GM20431 (cell line): ENCODE results near the gene SRRM1.
"Not testable (repeated sequence)": the region's sequence is repeated elsewhere in the genome, so short reads cannot be mapped to it uniquely, and the experiment has no call there.

Source experiments
- in situ Hi-C: fragments of 300-500 bp; cut with MseI, MboI; formaldehyde crosslinking; loops from one replicate; pipeline ENCODE4 v1.15.0; 2020; ENCODE audit warnings: low sequenced_read_pairs; ENCODE audit not compliant: unreplicated experiment

Gene SRRM1

GRCh38 chr1:24708938-24709337 lies 65.8 kb downstream of the SRRM1 start:
- in situ Hi-C loops, result no loop called here

GRCh38 chr1:24709791-24710441 lies 66.8 kb downstream of the SRRM1 start:
- in situ Hi-C loops, result no loop called here

DNA sequence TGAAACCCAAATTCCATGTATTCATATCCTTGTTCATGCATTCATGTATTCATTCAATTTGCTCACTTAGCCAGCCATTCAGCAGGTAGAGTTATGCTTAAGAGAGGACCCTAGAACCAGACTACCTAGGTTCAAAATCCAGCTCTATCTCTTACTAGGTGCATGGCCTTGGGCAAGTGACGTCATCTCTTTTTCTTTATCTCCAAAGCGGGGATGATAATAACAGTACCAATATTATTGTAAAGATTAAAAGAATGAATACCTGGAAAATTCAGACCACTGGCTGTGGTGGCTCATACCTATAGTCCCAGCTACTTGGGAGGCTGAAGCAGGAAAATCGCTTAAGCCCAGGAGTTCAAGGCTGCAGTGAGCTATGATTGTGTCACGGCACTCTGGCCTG lies 68.2 kb downstream of the SRRM1 start:
- in situ Hi-C loops, result no loop called here

- in situ Hi-C loops, result no loop called here
Measured at GRCh38 chr1:24713176-24713575, 70.1 kb downstream of the SRRM1 start.

DNA sequence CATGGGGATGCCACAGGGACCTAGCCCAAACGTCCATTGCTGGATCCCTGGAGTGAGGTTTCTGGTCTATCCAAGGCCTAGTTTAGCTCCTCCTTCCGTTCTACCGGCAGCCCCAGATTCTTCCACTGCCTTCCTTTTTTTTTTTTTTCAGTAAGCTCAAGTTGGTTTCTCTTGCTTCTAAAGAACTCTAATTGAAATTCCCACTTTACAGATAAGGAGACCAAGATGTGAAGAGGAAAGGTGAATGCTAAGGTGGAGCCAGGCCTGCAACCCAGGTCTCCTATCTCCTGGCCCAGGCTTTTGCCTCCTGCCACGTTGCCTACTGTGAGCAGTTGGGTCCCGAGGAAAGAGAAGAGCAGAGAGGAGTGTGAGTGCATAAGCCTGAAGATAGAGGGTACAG lies 70.6 kb downstream of the SRRM1 start:
- in situ Hi-C loops, result no loop called here

DNA sequence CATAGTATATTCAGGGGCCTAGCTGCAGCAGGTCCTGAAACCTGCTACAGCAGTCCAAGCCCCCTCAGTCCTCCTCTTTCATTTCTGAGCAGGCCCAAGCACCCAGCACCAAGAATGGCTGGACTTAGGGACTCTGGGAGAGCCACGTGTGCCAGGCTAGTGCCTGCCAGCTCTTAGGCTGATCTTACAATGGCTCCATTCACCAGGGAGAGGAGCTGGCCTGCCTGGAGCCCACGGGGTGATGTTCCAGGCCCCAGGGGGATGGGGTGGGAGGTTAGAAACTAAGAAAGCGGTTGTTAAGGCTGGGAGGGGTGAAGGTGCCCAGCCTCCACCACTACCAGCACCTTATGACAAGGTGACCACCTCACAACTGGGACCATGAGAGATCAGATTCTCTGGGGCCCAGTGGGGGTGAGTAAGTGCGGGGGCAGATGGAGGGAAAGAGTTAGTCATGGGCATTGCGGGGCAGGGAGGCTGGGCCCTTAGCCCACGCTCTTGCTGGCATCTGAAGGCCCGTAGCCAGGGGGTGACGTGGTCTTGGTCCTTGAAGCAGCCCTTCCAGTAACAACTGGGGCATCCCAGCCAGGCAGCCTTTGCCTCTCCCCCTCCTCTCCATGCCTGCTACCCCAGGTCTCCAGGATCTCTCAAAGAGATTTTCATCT lies 71.9 kb downstream of the SRRM1 start:
- in situ Hi-C loops, result no loop called here

DNA sequence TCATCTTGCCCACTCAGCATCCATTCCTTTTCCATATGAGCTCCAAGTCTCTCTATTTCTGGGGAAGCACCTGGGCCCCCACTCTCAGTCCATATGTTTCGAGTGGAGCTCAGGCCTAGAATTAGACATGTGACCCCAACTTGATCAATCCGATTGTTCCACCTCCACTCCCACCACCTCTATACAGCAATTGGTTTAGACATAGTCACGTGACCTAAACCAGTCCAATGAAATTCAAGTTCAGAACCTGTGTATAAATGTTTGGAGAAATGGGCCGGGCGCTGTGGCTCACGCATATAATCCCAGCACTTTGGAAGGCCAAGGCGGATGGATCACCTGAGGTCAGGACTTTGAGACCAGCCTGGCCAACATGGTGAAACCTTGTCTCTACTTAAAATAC lies 72.6 kb downstream of the SRRM1 start:
- in situ Hi-C loops, result no loop called here

DNA sequence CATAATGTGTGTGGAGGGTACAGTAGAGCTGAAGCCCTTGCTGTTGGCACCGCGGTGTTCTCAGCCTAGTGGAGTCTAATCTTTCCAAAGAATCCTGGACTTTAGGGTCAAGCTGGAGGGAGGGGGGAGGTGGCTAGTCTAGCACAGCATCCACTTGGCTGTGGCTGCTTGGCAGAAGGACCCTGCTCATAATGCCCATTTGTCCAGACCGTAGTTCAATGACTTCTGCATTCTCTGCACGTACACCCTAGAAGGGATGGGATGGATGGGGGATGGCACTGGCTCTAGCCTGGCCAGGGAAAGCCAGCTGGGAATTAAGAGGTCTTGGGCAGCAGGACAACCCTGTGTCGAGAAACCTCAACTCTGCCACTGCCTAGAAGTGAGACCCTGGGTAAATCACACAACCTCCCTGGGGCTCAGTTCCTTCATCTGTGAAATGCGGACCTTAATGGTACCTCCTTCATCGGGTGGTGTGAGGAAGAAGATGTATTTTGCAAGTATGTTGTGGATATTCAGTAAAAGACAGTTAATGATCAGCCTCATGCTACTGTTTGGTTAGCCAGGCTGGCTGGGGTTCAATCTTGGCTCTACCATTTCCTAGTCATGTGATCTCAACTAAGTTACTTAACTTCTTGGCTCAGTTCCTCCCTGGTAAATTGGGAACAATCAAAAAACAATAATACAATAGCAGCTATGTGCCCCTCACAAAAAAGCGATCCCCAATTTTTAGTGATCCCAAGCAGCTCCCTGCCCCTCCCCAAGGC lies 75.0 kb downstream of the SRRM1 start:
- in situ Hi-C loops, result no loop called here

- in situ Hi-C loops, result no loop called here
Measured at GRCh38 chr1:24720152-24720551, 77.0 kb downstream of the SRRM1 start.

DNA sequence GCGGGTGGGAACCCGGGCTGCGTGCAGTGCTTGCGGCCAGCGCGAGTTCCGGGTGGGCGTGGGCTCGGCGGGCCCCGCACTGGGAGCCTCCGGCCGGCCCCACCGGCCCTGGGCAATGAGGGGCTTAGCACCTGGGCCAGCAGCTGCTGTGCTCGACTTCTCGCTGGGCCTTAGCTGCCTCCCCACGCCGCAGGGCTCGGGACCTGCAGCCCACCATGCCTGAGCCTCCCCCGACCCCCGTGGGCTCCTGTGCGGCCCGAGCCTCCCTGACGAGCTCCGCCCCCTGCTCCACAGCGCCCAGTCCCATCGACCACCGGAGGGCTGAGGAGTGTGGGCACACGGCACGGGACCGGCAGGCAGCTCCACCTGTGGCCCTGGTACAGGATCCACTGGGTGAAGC lies 78.4 kb downstream of the SRRM1 start:
- in situ Hi-C loops, result no loop called here

DNA sequence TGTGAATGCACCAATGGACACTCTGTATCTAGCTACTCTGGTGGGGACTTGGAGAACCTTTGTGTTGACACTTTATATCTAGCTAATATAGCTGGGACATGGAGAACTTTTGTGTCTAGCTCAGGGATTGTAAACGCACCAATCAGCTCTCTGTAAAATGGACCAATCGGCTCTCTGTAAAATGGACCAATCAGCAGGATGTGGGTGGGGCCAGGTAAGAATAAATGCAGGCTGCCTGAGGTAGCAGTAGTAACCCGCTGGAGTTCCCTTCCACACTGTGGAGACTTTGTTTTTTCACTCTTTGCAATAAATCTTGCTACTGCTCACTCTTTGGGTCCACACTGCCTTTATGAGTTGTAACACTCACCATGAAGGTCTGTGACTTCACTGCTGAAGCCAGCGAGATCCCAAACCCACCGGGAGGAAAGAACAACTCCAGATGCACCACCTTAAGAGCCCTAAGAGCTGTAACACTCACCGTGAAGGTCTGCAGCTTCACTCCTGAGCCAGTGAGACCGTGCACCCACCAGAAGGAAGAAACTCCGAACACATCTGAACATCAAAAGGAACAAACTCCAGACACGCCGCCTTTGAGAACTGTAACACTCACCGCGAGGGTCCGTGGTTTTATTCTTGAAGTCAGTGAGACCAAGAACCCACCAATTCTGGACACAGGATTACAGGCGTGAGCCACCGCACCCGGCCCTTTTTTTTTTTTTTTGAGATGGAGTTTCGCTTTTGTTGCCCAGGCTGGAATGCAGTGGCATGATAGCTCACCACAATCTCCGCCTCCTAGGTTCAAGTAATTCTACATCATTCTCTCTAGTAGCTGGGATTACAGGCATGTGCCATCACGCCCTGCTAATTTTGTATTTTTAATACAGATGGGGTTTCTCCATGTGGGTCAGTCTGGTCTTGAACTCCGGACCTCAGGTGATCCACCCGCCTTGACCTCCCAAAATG lies 79.3 kb downstream of the SRRM1 start:
- in situ Hi-C loops, result not testable (repeated sequence)
